ENCODE measurements around the gene LDB2.

- TF ChIP-seq, protein P1, sequence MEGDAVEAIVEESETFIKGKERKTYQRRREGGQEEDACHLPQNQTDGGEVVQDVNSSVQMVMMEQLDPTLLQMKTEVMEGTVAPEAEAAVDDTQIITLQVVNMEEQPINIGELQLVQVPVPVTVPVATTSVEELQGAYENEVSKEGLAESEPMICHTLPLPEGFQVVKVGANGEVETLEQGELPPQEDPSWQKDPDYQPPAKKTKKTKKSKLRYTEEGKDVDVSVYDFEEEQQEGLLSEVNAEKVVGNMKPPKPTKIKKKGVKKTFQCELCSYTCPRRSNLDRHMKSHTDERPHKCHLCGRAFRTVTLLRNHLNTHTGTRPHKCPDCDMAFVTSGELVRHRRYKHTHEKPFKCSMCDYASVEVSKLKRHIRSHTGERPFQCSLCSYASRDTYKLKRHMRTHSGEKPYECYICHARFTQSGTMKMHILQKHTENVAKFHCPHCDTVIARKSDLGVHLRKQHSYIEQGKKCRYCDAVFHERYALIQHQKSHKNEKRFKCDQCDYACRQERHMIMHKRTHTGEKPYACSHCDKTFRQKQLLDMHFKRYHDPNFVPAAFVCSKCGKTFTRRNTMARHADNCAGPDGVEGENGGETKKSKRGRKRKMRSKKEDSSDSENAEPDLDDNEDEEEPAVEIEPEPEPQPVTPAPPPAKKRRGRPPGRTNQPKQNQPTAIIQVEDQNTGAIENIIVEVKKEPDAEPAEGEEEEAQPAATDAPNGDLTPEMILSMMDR (IDR thresholded peaks at IDR 0.05): no peak
- no peak for TF ChIP-seq ZFX (IDR thresholded peaks at IDR 0.05; ENCODE audit: borderline replicate concordance)
Observed at GRCh38 chr4:16580514-16580913, 317.9 kb downstream of the LDB2 start.
